Kidney (tissue), 14 donors: Measurements from ENCODE around the gene CBX2. TPM values are rescaled to one million over a fixed set of nuclear protein-coding genes. Genes with fewer than 3 reads are reported as not detected.

ENCODE experiments used
- DNase-seq, 5 donors: peaks; one replicate each; pipeline ENCODE4 v3.0.0-alpha.2; 2013 to 2020
- FAIRE-seq: peaks from 2 replicates; lab custom pipeline; 2012; peaks lifted over from hg19 to GRCh38; lab: Jason Lieb, UNC
- H3K27ac ChIP-seq, 2 donors: one replicate each; pipeline ENCODE4 v1.7.0; 2013; ENCODE audit warnings: low read depth in 2 of 2, low read length in 2 of 2, inconsistent platforms in 1 of 2
- H3K27me3 ChIP-seq: one replicate; pipeline ENCODE4 v1.7.1; 2013; ENCODE audit warnings: low read length, inconsistent platforms; ENCODE audit not compliant: control insufficient read depth, insufficient read depth
- H3K36me3 ChIP-seq, 3 donors: one replicate each; pipeline versions ENCODE4 v1.7.0 to v1.7.1; 2013; ENCODE audit warnings: low read length in 3 of 3, control low read depth in 1 of 3, inconsistent platforms in 1 of 3; ENCODE audit not compliant: insufficient read depth in 3 of 3, control insufficient read depth in 2 of 3
- H3K4me1 ChIP-seq, 3 donors: one replicate each; pipeline versions ENCODE4 v1.7.0 to v1.7.1; 2013; ENCODE audit warnings: low read length in 3 of 3, inconsistent platforms in 1 of 3, low read depth in 1 of 3; ENCODE audit not compliant: control insufficient read depth in 2 of 3, insufficient read depth in 2 of 3
- H3K4me3 ChIP-seq, 3 donors: one replicate each; pipeline versions ENCODE4 v1.7.0 to v1.8.1; 2013; ENCODE audit warnings: low read length in 3 of 3, control low read depth in 1 of 3, inconsistent platforms in 1 of 3
- H3K9ac ChIP-seq, 3 donors: one replicate each; pipeline versions ENCODE4 v1.7.0 to v1.7.1; 2013; ENCODE audit warnings: low read length in 3 of 3, control low read depth in 1 of 3, inconsistent platforms in 1 of 3
- H3K9me3 ChIP-seq, 3 donors: one replicate each; pipeline versions ENCODE4 v1.7.0 to v1.7.1; 2013; ENCODE audit warnings: low read length in 3 of 3, control low read depth in 1 of 3, inconsistent platforms in 1 of 3; ENCODE audit not compliant: control insufficient read depth in 2 of 3, insufficient read depth in 1 of 3
- CTCF ChIP-seq: IDR thresholded peaks from 3 replicates; pipeline ENCODE4 v1.5.1; 2012; ENCODE audit warnings: mild to moderate bottlenecking, moderate library complexity, borderline replicate concordance; ENCODE audit not compliant: insufficient read depth; ENCODE audit errors: extremely low read depth
- intact Hi-C: fragments of 100-400 bp; cut with DNase I; formaldehyde crosslinking; loops from one replicate; pipeline ENCODE4 v1.11.1; 2022
- polyA plus RNA-seq: library from polyadenylated mRNA; stranded (reverse); fragments of 350-450 nt; fragmentation: Illumina TruSeq; extraction: RNeasy Lipid Tissue Mini Kit (QIAGEN cat#74804); gene quantifications from one replicate; pipeline ENCODE4 v1.2.3, GENCODE V29; 2014; ENCODE audit warnings: low read depth, low replicate concordance; ENCODE audit not compliant: insufficient read depth
- total RNA-seq: library from RNA; stranded (reverse); fragmentation: NEBNext Ultra II Directional; extraction: Animal tissue kit (Norgen Biotek cat#: 25700); gene quantifications from one replicate; pipeline ENCODE4 v1.2.1, GENCODE V29; 2021
- donor health status: control.
- donor health status: control.
- donor health status: control.
- donor health status: control.
- donor health status: control.
- donor health status: DM: yes; HTN: yes; CAD: no.
- donor health status: Normal renal cell carcinoma (clear cell type).

CBX2 gene
- total and polyA plus RNA-seq, 2 donors from 2014 or later, result 2.2 to 3.5 TPM

GRCh38 chr17:79728908-79729471, 49.0 kb upstream of the CBX2 start:
- Histone ChIP-seq H3K9me3 (no peaks in the 10 kb centered on the region), H3K4me3 (peak overlapping the region in 1 of 3 donors; percentile 63), H3K27ac (no peak overlapping the region), H3K9ac (no peak overlapping the region), H3K27me3 (no peaks in the 10 kb centered on the region), H3K4me1 (peaks cover 0 to 3% (median 0%) of the 10 kb centered on the region in 3 donors), H3K36me3 (no peaks in the 10 kb centered on the region)
- TF ChIP-seq CTCF, result no peak
- FAIRE-seq, result no peak
- intact Hi-C loops, result no loop called here
- no peak for DNase-seq

- peak in 1 of 5 donors; percentile 34 for DNase-seq
- Histone ChIP-seq H3K9me3 (no peaks in the 10 kb centered on the region), H3K27me3 (no peaks in the 10 kb centered on the region), H3K4me3 (no peak overlapping the region), H3K9ac (no peak overlapping the region), H3K27ac (no peak overlapping the region), H3K4me1 (peaks cover 0 to 3% (median 0%) of the 10 kb centered on the region in 3 donors), H3K36me3 (no peaks in the 10 kb centered on the region)
- no peak for FAIRE-seq
- intact Hi-C loops, result no loop called here
- TF ChIP-seq CTCF, result no peak
Measured at GRCh38 chr17:79729761-79730160, 48.2 kb upstream of the CBX2 start.

- no peak for TF ChIP-seq CTCF
- Histone ChIP-seq H3K27me3 (no peaks in the 10 kb centered on the region), H3K4me3 (no peak overlapping the region), H3K4me1 (peaks cover 0 to 3% (median 0%) of the 10 kb centered on the region in 3 donors), H3K27ac (no peak overlapping the region), H3K9ac (no peak overlapping the region), H3K9me3 (no peaks in the 10 kb centered on the region), H3K36me3 (no peaks in the 10 kb centered on the region)
- intact Hi-C loops, result no loop called here
- no peak for FAIRE-seq
- DNase-seq, result peak in 1 of 5 donors; percentile 49
Measured at GRCh38 chr17:79730437-79730768, 47.5 kb upstream of the CBX2 start.
